Fibroblast of lung (primary cell): ENCODE data around the gene TP73. TPM values are rescaled to one million over a fixed set of nuclear protein-coding genes. Genes with fewer than 3 reads are reported as not detected.

Experiments
- DNase-seq, 2 donors: peaks; one replicate each; pipeline versions ENCODE4 v3.0.0 to v3.0.0-alpha.2; 2010; ENCODE audit warnings: low read depth in 2 of 2
- H2AFZ ChIP-seq: 2 replicates; pipeline ENCODE4 v1.5.1; 2012; ENCODE audit warnings: low read length, control low read depth, inconsistent platforms
- H3K27ac ChIP-seq: 2 replicates; pipeline ENCODE4 v1.5.1; 2011; ENCODE audit warnings: low read length, control low read depth; ENCODE audit not compliant: insufficient read depth
- H3K27me3 ChIP-seq: 2 replicates; pipeline ENCODE4 v1.5.1; 2011; ENCODE audit warnings: mild to moderate bottlenecking, low read length; ENCODE audit not compliant: control insufficient read depth, insufficient read depth
- H3K36me3 ChIP-seq: 2 replicates; pipeline ENCODE4 v1.5.1; 2011; ENCODE audit warnings: low read length; ENCODE audit not compliant: control insufficient read depth, insufficient read depth
- H3K4me1 ChIP-seq: 2 replicates; pipeline ENCODE4 v1.5.1; 2011; ENCODE audit warnings: low read length; ENCODE audit not compliant: control insufficient read depth, insufficient read depth; ENCODE audit errors: extremely low read depth
- H3K4me2 ChIP-seq: 2 replicates; pipeline ENCODE4 v1.5.1; 2011; ENCODE audit warnings: low read length, control low read depth; ENCODE audit not compliant: insufficient read depth; ENCODE audit errors: extremely low read depth
- H3K4me3 ChIP-seq, 4 experiments: fragments of 200-600 bp in 1 of 4; sonication (generic) in 1 of 4; replicated peaks in 1 of 4; 2 replicates each; pipeline ENCODE4 v1.5.1; 2011 to 2016; ENCODE audit warnings: low read length in 4 of 4, low read depth in 3 of 4, mild to moderate bottlenecking in 3 of 4, control low read depth in 2 of 4, inconsistent platforms in 1 of 4, mixed read lengths in 1 of 4; ENCODE audit not compliant: insufficient read depth in 1 of 4; ENCODE audit errors: control extremely low read depth in 1 of 4
- H3K79me2 ChIP-seq: 2 replicates; pipeline ENCODE4 v1.5.1; 2012; ENCODE audit warnings: mild to moderate bottlenecking, low read length, inconsistent platforms; ENCODE audit not compliant: control insufficient read depth, insufficient read depth
- H3K9ac ChIP-seq: 2 replicates; pipeline ENCODE4 v1.5.1; 2011; ENCODE audit warnings: mild to moderate bottlenecking, low read length, control low read depth; ENCODE audit not compliant: insufficient read depth
- H3K9me3 ChIP-seq: 2 replicates; pipeline ENCODE4 v1.5.1; 2012; ENCODE audit warnings: low read depth, low read length; ENCODE audit not compliant: control insufficient read depth, insufficient read depth
- H4K20me1 ChIP-seq: 2 replicates; pipeline ENCODE4 v1.5.1; 2011; ENCODE audit warnings: low read length; ENCODE audit not compliant: control insufficient read depth, insufficient read depth; ENCODE audit errors: extremely low read depth
- EZH2 ChIP-seq: IDR thresholded peaks from 2 replicates; pipeline ENCODE4 v1.5.1; 2012; ENCODE audit warnings: low read length, control low read depth, mild to moderate bottlenecking; ENCODE audit errors: missing control alignments
- polyA plus RNA-seq, 2 donors: library from polyadenylated mRNA; depleted of rRNA in 1 of 2; stranded (reverse) in 1 of 2; unstranded in 1 of 2; fragments of >200 nt; gene quantifications; 2 replicates each; pipeline ENCODE4 v1.2.1, GENCODE V29; 2011 to 2012; ENCODE audit warnings: missing spikeins in 1 of 2
- total RNA-seq: library from RNA; depleted of rRNA; stranded (reverse); fragments of >200 nt; gene quantifications from 2 replicates; pipeline ENCODE4 v1.2.1, GENCODE V29; 2014
- TF ChIP-seq, protein P1 (sequence below), 2 donors: IDR thresholded peaks in 1 of 2; conservative IDR thresholded peaks in 1 of 2; 1 replicate in 1 of 2; 2 replicates in 1 of 2; pipeline ENCODE4 v1.5.1; 2011 to 2012; ENCODE audit warnings: low read length in 2 of 2, control low read depth in 1 of 2, inconsistent platforms in 1 of 2, low read depth in 1 of 2, mild to moderate bottlenecking in 1 of 2

TP73 gene
- total and polyA plus RNA-seq, 2 donors (not counting 1 experiment from before 2014, with no cell fraction given): not detected

DNA sequence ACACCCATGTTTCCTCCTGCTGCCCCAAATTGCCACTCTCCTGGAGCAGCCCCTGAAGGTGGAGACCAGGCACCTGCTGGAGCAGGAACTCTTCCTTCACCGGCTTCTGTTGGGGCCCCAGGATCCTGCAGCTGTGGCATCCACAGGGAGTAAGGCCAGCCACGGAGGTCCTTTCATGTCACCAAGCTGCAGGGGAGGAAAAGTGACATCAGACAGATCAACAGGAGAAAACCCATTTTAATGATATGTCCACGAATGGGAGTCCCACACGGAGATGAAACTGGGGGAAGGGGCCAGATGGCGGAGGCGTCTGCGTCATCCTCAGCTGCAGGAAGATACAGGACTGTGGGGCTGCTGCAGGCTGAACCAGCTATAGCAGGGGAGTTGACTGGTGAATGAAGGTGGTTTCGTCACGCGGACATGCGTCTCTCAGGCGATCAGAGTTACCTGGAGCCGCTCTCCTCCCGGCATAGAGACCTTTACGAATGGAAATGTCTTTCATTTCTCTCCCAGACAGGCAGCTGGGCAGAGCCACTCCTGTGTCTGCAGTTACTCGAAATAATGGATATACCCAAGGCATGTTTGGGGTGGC lies 9.9 kb downstream of the TP73 start:
- TF ChIP-seq, protein P1, sequence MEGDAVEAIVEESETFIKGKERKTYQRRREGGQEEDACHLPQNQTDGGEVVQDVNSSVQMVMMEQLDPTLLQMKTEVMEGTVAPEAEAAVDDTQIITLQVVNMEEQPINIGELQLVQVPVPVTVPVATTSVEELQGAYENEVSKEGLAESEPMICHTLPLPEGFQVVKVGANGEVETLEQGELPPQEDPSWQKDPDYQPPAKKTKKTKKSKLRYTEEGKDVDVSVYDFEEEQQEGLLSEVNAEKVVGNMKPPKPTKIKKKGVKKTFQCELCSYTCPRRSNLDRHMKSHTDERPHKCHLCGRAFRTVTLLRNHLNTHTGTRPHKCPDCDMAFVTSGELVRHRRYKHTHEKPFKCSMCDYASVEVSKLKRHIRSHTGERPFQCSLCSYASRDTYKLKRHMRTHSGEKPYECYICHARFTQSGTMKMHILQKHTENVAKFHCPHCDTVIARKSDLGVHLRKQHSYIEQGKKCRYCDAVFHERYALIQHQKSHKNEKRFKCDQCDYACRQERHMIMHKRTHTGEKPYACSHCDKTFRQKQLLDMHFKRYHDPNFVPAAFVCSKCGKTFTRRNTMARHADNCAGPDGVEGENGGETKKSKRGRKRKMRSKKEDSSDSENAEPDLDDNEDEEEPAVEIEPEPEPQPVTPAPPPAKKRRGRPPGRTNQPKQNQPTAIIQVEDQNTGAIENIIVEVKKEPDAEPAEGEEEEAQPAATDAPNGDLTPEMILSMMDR (conservative IDR thresholded peaks at IDR 0.05 in 1 of 2, IDR thresholded peaks at IDR 0.05 in 1 of 2; ENCODE audit: low read depth in 1 of 2, low read length in 2 of 2): no peak
- no peak for TF ChIP-seq EZH2
- no peaks in the 10 kb centered on the region for H3K79me2 ChIP-seq
- H3K27me3 ChIP-seq: no peaks in the 10 kb centered on the region
- H3K4me2 ChIP-seq: no peak overlapping the region
- H3K36me3 ChIP-seq: no peaks in the 10 kb centered on the region
- H3K4me1 ChIP-seq: no peaks in the 10 kb centered on the region
- H3K9me3 ChIP-seq: no peaks in the 10 kb centered on the region
- H3K9ac ChIP-seq: no peak overlapping the region
- no peak for DNase-seq
- no peak overlapping the region for H2AFZ ChIP-seq
- no peak overlapping the region for H3K27ac ChIP-seq
- H3K4me3 ChIP-seq: no peak overlapping the region
- no peaks in the 10 kb centered on the region for H4K20me1 ChIP-seq

DNA sequence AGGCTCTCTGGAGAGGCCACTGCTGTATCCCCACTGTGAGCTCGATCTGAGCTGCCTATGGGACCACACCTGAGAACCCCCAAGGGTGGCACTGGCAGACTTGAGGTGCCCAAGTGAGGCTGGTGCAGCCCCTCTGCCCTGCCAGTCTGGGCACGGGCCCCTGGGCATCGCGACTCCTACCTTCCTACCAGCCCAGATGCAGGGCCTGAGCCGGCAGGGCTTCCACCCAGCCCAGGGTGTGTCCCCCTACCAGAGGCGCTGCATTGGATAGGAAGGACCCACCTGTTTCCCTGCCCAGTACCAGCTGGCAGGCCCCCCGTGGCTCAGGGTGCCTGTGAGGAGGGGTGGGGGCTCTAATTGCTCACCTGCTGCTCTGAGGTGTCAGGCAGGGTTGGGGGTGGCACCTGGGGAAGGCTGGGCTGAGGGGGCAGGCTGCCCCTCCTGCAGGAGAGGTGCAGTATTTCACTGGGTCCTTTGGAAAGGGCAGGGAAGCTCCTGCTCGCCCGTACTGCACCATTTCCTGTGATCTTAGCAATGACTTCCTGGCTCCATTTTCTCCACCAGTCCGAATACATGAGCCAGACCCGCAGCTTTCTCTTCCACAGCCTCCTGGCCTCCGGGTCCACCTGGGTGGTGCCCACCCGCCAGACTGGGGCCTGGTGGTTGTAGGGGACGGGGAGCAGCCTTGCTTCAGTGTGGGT lies 11.8 kb downstream of the TP73 start:
- H3K9ac ChIP-seq: no peak overlapping the region
- H3K9me3 ChIP-seq: no peaks in the 10 kb centered on the region
- no peak overlapping the region for H2AFZ ChIP-seq
- no peak for TF ChIP-seq EZH2
- TF ChIP-seq, protein P1 (conservative IDR thresholded peaks at IDR 0.05 in 1 of 2, IDR thresholded peaks at IDR 0.05 in 1 of 2; ENCODE audit: low read depth in 1 of 2, low read length in 2 of 2): no peak
- H3K36me3 ChIP-seq: no peaks in the 10 kb centered on the region
- no peak overlapping the region for H3K27ac ChIP-seq
- no peaks in the 10 kb centered on the region for H3K4me1 ChIP-seq
- no peaks in the 10 kb centered on the region for H3K27me3 ChIP-seq
- H3K79me2 ChIP-seq: no peaks in the 10 kb centered on the region
- no peak overlapping the region for H3K4me2 ChIP-seq
- no peaks in the 10 kb centered on the region for H4K20me1 ChIP-seq
- no peak for DNase-seq
- no peak overlapping the region for H3K4me3 ChIP-seq

DNA sequence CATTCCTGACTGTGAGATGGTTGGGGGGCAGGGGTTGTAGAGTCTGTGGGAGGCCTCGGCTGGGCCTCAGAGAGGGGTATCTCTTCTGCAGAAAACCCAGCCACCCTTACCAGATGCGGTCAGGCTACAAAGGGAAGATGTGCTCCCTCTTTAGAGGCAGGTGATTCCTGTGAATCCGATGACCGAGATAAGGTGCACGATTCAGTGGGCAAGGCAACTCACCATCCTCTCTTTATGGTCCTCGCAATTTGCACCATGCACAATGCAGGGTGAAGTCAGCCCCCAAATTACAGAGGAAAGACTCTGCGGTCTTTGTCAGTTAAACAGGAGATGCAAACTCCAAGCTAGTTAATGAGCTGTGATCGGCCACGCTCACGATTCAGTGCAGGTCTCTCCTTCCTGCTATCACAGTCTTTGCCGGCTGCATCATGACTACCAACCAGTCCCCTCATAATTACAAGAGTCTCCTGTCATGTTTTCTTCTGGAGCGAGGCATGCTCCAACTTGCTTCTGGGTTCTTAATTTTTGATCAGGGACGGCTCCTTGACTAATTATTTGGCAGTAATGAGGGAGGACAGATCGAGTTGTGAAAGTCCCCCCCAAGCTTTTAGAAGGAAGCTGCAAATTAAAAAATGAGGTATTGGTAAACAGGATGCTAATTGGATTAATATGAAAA lies 12.5 kb downstream of the TP73 start:
- H3K4me1 ChIP-seq: no peaks in the 10 kb centered on the region
- H2AFZ ChIP-seq: no peak overlapping the region
- no peak overlapping the region for H3K4me2 ChIP-seq
- H3K36me3 ChIP-seq: no peaks in the 10 kb centered on the region
- H3K79me2 ChIP-seq: no peaks in the 10 kb centered on the region
- no peaks in the 10 kb centered on the region for H3K27me3 ChIP-seq
- TF ChIP-seq, protein P1 (conservative IDR thresholded peaks at IDR 0.05 in 1 of 2, IDR thresholded peaks at IDR 0.05 in 1 of 2; ENCODE audit: low read depth in 1 of 2, low read length in 2 of 2): no peak
- TF ChIP-seq EZH2: no peak
- H3K27ac ChIP-seq: no peak overlapping the region
- H3K9ac ChIP-seq: no peak overlapping the region
- H4K20me1 ChIP-seq: no peaks in the 10 kb centered on the region
- no peak for DNase-seq
- H3K4me3 ChIP-seq: no peak overlapping the region
- no peaks in the 10 kb centered on the region for H3K9me3 ChIP-seq
